Measurements from ENCODE around the gene SBSN.
"Not testable (repeated sequence)": the region's sequence is repeated elsewhere in the genome, so short reads cannot be mapped to it uniquely, and the experiment has no call there.

The SBSN gene

GRCh38 chr19:35502751-35503150 lies 25.4 kb downstream of the SBSN start:
- DNase-seq: no peak

GRCh38 chr19:35501684-35502083 lies 26.4 kb downstream of the SBSN start:
- no peak for DNase-seq

GRCh38 chr19:35500611-35501010 lies 27.5 kb downstream of the SBSN start:
- DNase-seq: no peak

- DNase-seq: no peak
Observed at GRCh38 chr19:35498984-35499527, 29.1 kb downstream of the SBSN start.

- DNase-seq: no peak
Observed at GRCh38 chr19:35498220-35498619, 29.9 kb downstream of the SBSN start.

- DNase-seq: no peak
Observed at GRCh38 chr19:35497406-35497805, 30.7 kb downstream of the SBSN start.

GRCh38 chr19:35495107-35496064 lies 32.7 kb downstream of the SBSN start:
- peak; percentile 86 for DNase-seq

- no peak for DNase-seq
Observed at GRCh38 chr19:35493971-35494370, 34.1 kb downstream of the SBSN start.

- DNase-seq: no peak
Observed at GRCh38 chr19:35491836-35492360, 36.2 kb downstream of the SBSN start.

GRCh38 chr19:35490364-35490763 lies 37.7 kb downstream of the SBSN start, which contains the start of gene KRTDAP:
TSS of gene KRTDAP (minus strand) at chr19:35490464. CDS start at chr19:35490442, 22 bp downstream.
- DNase-seq: no peak

GRCh38 chr19:35488677-35489076 lies 39.4 kb downstream of the SBSN start:
- no peak for DNase-seq

- no peak for DNase-seq
Observed at GRCh38 chr19:35487656-35488182, 40.4 kb downstream of the SBSN start.

- no peak for DNase-seq
Observed at GRCh38 chr19:35486268-35486708, 41.8 kb downstream of the SBSN start.

- peak; percentile 44 for DNase-seq
Observed at GRCh38 chr19:35484252-35485036, 43.7 kb downstream of the SBSN start.

GRCh38 chr19:35483089-35483488 lies 45.0 kb downstream of the SBSN start:
- DNase-seq: no peak

- DNase-seq: no peak
Observed at GRCh38 chr19:35478794-35479677, 49.1 kb downstream of the SBSN start.

GRCh38 chr19:35476149-35476548 lies 52.0 kb downstream of the SBSN start:
- peak; percentile 64 for DNase-seq

- DNase-seq: not testable (repeated sequence)
Observed at GRCh38 chr19:35474594-35474993, 53.5 kb downstream of the SBSN start.

GRCh38 chr19:35474104-35474503 lies 54.0 kb downstream of the SBSN start:
- DNase-seq: no peak

Data from stimulated activated CD8-positive, alpha-beta memory T cell treated with anti-CD3 and anti-CD28 coated beads, Interleukin-4, amount 100 ng/mL, for 48 hours (primary cell).